T-helper 17 cell (primary cell): ENCODE results near the gene KLK15. TPM values are rescaled to one million over a fixed set of nuclear protein-coding genes. Genes with fewer than 3 reads are reported as not detected.

Experiments
- ATAC-seq: fragments of 150-1000 bp; cut with Tn5 transposase; 2 replicates; pipeline ENCODE4 v1.10.0; 2021; ENCODE audit warnings: mild to moderate bottlenecking, moderate library complexity
- DNase-seq, 3 donors: peaks; one replicate each; pipeline versions ENCODE4 v3.0.0 to v3.0.0-alpha.2; 2020 to 2021
- H3K9me3 ChIP-seq: one replicate; pipeline ENCODE4 v1.7.0; 2013; ENCODE audit warnings: low read length, mild to moderate bottlenecking; ENCODE audit not compliant: control insufficient read depth, poor library complexity, severe bottlenecking
- H3K27ac Mint-ChIP-seq: one replicate; pipeline ENCODE4 v1.8.0; 2022; ENCODE audit warnings: mild to moderate bottlenecking, moderate library complexity, mixed read lengths
- H3K27me3 Mint-ChIP-seq: one replicate; pipeline ENCODE4 v1.8.0; 2022; ENCODE audit warnings: mixed read lengths
- H3K36me3 Mint-ChIP-seq: one replicate; pipeline ENCODE4 v1.8.0; 2022; ENCODE audit warnings: low read depth, mixed read lengths
- H3K4me1 Mint-ChIP-seq: one replicate; pipeline ENCODE4 v1.8.0; 2022; ENCODE audit warnings: mild to moderate bottlenecking, mixed read lengths
- H3K4me3 Mint-ChIP-seq: one replicate; pipeline ENCODE4 v1.8.0; 2022; ENCODE audit warnings: mild to moderate bottlenecking, moderate library complexity, mixed read lengths
- total RNA-seq, 4 donors: library from RNA in 2 of 4; stranded (reverse) in 2 of 4; gene quantifications; one replicate each; pipeline ENCODE4 v1.2.3 and lab custom pipeline; 2022 to 2026

KLK15 gene
- total RNA-seq, 2 donors from 2014 or later, result not detected

- no peaks in the 10 kb centered on the region for H3K9me3 ChIP-seq
- DNase-seq (no peak), ATAC-seq (no peak)
- no peak overlapping the region for H3K4me3 Mint-ChIP-seq
- peak overlapping the region; percentile 37 for H3K27ac Mint-ChIP-seq
- no peaks in the 10 kb centered on the region for H3K36me3 Mint-ChIP-seq
- H3K4me1 Mint-ChIP-seq, result peaks cover 2% of the 10 kb centered on the region
- H3K27me3 Mint-ChIP-seq, result peaks cover 69% of the 10 kb centered on the region
Measured at GRCh38 chr19:50778906-50779430, 54.4 kb downstream of the KLK15 start.

GRCh38 chr19:50777830-50778303, 55.5 kb downstream of the KLK15 start:
- peak overlapping the region; percentile 15 for H3K4me3 Mint-ChIP-seq
- peaks cover 2% of the 10 kb centered on the region for H3K4me1 Mint-ChIP-seq
- ATAC-seq (no peak), DNase-seq (no peak)
- no peaks in the 10 kb centered on the region for H3K36me3 Mint-ChIP-seq
- no peaks in the 10 kb centered on the region for H3K9me3 ChIP-seq
- no peak overlapping the region for H3K27ac Mint-ChIP-seq
- peaks cover 72% of the 10 kb centered on the region for H3K27me3 Mint-ChIP-seq

GRCh38 chr19:50777261-50777660, 56.1 kb downstream of the KLK15 start:
- Mint-ChIP-seq H3K27me3 (peaks cover 68% of the 10 kb centered on the region), H3K36me3 (no peaks in the 10 kb centered on the region), H3K4me3 (no peak overlapping the region), H3K4me1 (peaks cover 2% of the 10 kb centered on the region), H3K27ac (no peak overlapping the region)
- ATAC-seq (no peak), DNase-seq (no peak)
- no peaks in the 10 kb centered on the region for H3K9me3 ChIP-seq

GRCh38 chr19:50776131-50776530, 57.2 kb downstream of the KLK15 start:
- no peaks in the 10 kb centered on the region for H3K9me3 ChIP-seq
- H3K4me3 Mint-ChIP-seq, result no peak overlapping the region
- peaks cover 2% of the 10 kb centered on the region for H3K4me1 Mint-ChIP-seq
- peaks cover 64% of the 10 kb centered on the region for H3K27me3 Mint-ChIP-seq
- no peaks in the 10 kb centered on the region for H3K36me3 Mint-ChIP-seq
- no peak overlapping the region for H3K27ac Mint-ChIP-seq
- DNase-seq, result no peak
- no peak for ATAC-seq

Other genes with a start within 250 kb of the KLK15 start
- gene SYT3, start 193.7 kb downstream of the KLK15 start, total RNA-seq, result not detected
- not detected for gene C19orf81, start 184.1 kb downstream of the KLK15 start, total RNA-seq
- gene SHANK1, start 113.8 kb downstream of the KLK15 start, total RNA-seq, result not detected
- gene CLEC11A, start 110.2 kb downstream of the KLK15 start, total RNA-seq, result under 1 TPM in 1 of 2 donors, not detected in 1; 0.39 TPM
- gene GPR32, start 63.1 kb downstream of the KLK15 start, total RNA-seq, result not detected
- gene ACP4, start 43.2 kb downstream of the KLK15 start, total RNA-seq, result not detected
- gene KLK1, start 9.8 kb downstream of the KLK15 start, total RNA-seq, result not detected
- gene KLK3, start 21.3 kb upstream of the KLK15 start, total RNA-seq, result not detected
- not detected for gene KLK2, start 39.9 kb upstream of the KLK15 start, total RNA-seq
- not detected for gene KLK4, start 77.8 kb upstream of the KLK15 start, total RNA-seq
- gene KLK5, start 119.5 kb upstream of the KLK15 start, total RNA-seq, result not detected
- not detected for gene KLK6, start 136.0 kb upstream of the KLK15 start, total RNA-seq
- gene KLK7, start 150.3 kb upstream of the KLK15 start, total RNA-seq, result not detected
- not detected for gene KLK8, start 168.0 kb upstream of the KLK15 start, total RNA-seq
- gene KLK10, start 186.1 kb upstream of the KLK15 start, total RNA-seq, result not detected
- gene KLK11, start 193.0 kb upstream of the KLK15 start, total RNA-seq, result not detected
- not detected for gene KLK12, start 201.4 kb upstream of the KLK15 start, total RNA-seq
- gene KLK13, start 231.5 kb upstream of the KLK15 start, total RNA-seq, result not detected
- gene KLK14, start 249.3 kb upstream of the KLK15 start, total RNA-seq, result under 1 TPM; 0.32 to 0.39 TPM